ENCODE results near the gene CRTAC1. TPM values are rescaled to one million over a fixed set of nuclear protein-coding genes. Genes with fewer than 3 reads are reported as not detected.

The CRTAC1 gene
- total and polyA plus RNA-seq, 10 of the 15 experiments (the other 5 are each of a cell fraction or from before 2014, with no cell fraction given) = 0.10 TPM; not detected in 9

DNA sequence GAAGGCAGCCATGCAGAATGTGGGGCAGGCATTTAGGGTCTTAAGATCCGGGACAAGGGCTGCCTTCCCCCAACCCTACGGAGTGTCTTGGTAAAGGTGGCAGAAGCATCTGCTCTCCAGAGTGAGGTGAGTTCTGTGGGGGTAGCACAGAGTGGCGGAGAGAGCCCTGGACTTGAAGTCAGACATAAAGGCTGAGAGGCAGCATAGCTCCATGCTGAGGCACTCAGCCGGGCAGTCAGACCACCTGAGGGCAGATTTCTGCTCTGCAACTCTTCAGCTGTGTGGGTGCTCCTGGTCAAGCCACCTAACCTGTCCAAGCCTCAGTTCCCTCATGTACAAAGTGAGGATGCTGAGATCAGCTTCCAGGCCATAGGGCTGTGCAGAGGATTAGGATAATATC, 81.0 kb downstream of the CRTAC1 start:
- no peak for TF ChIP-seq HCFC1 (IDR thresholded peaks at IDR 0.05; ENCODE audit: low read length)
- TF ChIP-seq TAF1 (IDR thresholded peaks at IDR 0.05; ENCODE audit: borderline replicate concordance, low read depth, low read length) = no peak
- TF ChIP-seq, protein P1, sequence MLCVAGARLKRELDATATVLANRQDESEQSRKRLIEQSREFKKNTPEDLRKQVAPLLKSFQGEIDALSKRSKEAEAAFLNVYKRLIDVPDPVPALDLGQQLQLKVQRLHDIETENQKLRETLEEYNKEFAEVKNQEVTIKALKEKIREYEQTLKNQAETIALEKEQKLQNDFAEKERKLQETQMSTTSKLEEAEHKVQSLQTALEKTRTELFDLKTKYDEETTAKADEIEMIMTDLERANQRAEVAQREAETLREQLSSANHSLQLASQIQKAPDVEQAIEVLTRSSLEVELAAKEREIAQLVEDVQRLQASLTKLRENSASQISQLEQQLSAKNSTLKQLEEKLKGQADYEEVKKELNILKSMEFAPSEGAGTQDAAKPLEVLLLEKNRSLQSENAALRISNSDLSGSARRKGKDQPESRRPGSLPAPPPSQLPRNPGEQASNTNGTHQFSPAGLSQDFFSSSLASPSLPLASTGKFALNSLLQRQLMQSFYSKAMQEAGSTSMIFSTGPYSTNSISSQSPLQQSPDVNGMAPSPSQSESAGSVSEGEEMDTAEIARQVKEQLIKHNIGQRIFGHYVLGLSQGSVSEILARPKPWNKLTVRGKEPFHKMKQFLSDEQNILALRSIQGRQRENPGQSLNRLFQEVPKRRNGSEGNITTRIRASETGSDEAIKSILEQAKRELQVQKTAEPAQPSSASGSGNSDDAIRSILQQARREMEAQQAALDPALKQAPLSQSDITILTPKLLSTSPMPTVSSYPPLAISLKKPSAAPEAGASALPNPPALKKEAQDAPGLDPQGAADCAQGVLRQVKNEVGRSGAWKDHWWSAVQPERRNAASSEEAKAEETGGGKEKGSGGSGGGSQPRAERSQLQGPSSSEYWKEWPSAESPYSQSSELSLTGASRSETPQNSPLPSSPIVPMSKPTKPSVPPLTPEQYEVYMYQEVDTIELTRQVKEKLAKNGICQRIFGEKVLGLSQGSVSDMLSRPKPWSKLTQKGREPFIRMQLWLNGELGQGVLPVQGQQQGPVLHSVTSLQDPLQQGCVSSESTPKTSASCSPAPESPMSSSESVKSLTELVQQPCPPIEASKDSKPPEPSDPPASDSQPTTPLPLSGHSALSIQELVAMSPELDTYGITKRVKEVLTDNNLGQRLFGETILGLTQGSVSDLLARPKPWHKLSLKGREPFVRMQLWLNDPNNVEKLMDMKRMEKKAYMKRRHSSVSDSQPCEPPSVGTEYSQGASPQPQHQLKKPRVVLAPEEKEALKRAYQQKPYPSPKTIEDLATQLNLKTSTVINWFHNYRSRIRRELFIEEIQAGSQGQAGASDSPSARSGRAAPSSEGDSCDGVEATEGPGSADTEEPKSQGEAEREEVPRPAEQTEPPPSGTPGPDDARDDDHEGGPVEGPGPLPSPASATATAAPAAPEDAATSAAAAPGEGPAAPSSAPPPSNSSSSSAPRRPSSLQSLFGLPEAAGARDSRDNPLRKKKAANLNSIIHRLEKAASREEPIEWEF (IDR thresholded peaks at IDR 0.05; ENCODE audit: insufficient replicate concordance, low read depth, low read length) = no peak
- TF ChIP-seq JUNB (IDR thresholded peaks at IDR 0.05) = no peak
- TF ChIP-seq, protein P2, sequence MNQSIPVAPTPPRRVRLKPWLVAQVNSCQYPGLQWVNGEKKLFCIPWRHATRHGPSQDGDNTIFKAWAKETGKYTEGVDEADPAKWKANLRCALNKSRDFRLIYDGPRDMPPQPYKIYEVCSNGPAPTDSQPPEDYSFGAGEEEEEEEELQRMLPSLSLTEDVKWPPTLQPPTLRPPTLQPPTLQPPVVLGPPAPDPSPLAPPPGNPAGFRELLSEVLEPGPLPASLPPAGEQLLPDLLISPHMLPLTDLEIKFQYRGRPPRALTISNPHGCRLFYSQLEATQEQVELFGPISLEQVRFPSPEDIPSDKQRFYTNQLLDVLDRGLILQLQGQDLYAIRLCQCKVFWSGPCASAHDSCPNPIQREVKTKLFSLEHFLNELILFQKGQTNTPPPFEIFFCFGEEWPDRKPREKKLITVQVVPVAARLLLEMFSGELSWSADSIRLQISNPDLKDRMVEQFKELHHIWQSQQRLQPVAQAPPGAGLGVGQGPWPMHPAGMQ (IDR thresholded peaks at IDR 0.05; ENCODE audit: borderline replicate concordance) = no peak
- no peak for TF ChIP-seq ZSCAN29 (IDR thresholded peaks at IDR 0.05)
- TF ChIP-seq PAX8 (IDR thresholded peaks at IDR 0.05) = no peak
- no peak for TF ChIP-seq TARDBP (IDR thresholded peaks at IDR 0.05; ENCODE audit: borderline replicate concordance)
- no peak for TF ChIP-seq SIX5 (IDR thresholded peaks at IDR 0.05; ENCODE audit: low read depth, low read length, severe bottlenecking)
- TF ChIP-seq, protein P3, sequence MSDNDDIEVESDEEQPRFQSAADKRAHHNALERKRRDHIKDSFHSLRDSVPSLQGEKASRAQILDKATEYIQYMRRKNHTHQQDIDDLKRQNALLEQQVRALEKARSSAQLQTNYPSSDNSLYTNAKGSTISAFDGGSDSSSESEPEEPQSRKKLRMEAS (IDR thresholded peaks at IDR 0.05; ENCODE audit: low read depth, low read length) = no peak
- no peak for TF ChIP-seq ATF7 (IDR thresholded peaks at IDR 0.05; ENCODE audit: low read depth)
- no peak for TF ChIP-seq BHLHE40 (IDR thresholded peaks at IDR 0.05; ENCODE audit: borderline replicate concordance in 1 of 2, low read depth in 2 of 2, low read length in 1 of 2)
- intact Hi-C loops (cut with micrococcal nuclease; ENCODE audit: unreplicated experiment) = no loop called here
- FAIRE-seq = no peak
- no peak for DNase-seq (ENCODE audit: low read depth, low spot score)
- BruUV-seq (replicated peaks) = no TSS peak
- no peak for ATAC-seq
- no peaks in the 10 kb centered on the region; a peak in 2 of 4 replicates for H3K27me3 ChIP-seq (replicated peaks in 1 of 2; ENCODE audit: control insufficient read depth in 2 of 2, insufficient read depth in 2 of 2, low read length in 1 of 2)
- in situ Hi-C loops (cut with MboI) = no loop called here
- RAD21 ChIA-PET (ENCODE audit: unreplicated experiment) = no interaction called here
- no peak overlapping the region for H2AFZ ChIP-seq (ENCODE audit: control insufficient read depth, low read depth, low read length)
- no peak overlapping the region for H3K27ac ChIP-seq (ENCODE audit: control insufficient read depth, insufficient read depth)
- no peak overlapping the region for H3K4me3 ChIP-seq
- H3K4me1 ChIP-seq (ENCODE audit: control insufficient read depth, insufficient read depth, low read length) = no peaks in the 10 kb centered on the region
- H3K9ac ChIP-seq (ENCODE audit: control insufficient read depth, insufficient read depth, low read length) = no peak overlapping the region
- CTCF ChIA-PET = no interaction called here
- no peaks in the 10 kb centered on the region; the same call in 2 of the 3 replicates for H3K9me3 ChIP-seq (replicated peaks; ENCODE audit: control insufficient read depth, insufficient read depth, low read length)
- WGBS (ENCODE audit: insufficient coverage, insufficient replicate concordance, low lambda C conversion rate, missing lambda C conversion rate) = 0% methylated on average over 4 of the region's 4 CpGs
- SMC1A ChIA-PET (ENCODE audit: uncharacterized antibody, unreplicated experiment) = no interaction called here
- POLR2A ChIA-PET = no interaction called here
- H3K36me3 ChIP-seq (ENCODE audit: control insufficient read depth in 2 of 2, insufficient read depth in 2 of 2, low read length in 1 of 2) = no peaks in the 10 kb centered on the region
- H3K79me2 ChIP-seq (ENCODE audit: control insufficient read depth, insufficient read depth, low read length) = no peaks in the 10 kb centered on the region
- H4K20me1 ChIP-seq (ENCODE audit: control insufficient read depth, insufficient read depth) = no peaks in the 10 kb centered on the region
- no peak overlapping the region for H3K4me2 ChIP-seq (ENCODE audit: control insufficient read depth, insufficient read depth)

Data from GM12878 (cell line).